ENCODE data around the gene EN1.

EN1 gene

DNA sequence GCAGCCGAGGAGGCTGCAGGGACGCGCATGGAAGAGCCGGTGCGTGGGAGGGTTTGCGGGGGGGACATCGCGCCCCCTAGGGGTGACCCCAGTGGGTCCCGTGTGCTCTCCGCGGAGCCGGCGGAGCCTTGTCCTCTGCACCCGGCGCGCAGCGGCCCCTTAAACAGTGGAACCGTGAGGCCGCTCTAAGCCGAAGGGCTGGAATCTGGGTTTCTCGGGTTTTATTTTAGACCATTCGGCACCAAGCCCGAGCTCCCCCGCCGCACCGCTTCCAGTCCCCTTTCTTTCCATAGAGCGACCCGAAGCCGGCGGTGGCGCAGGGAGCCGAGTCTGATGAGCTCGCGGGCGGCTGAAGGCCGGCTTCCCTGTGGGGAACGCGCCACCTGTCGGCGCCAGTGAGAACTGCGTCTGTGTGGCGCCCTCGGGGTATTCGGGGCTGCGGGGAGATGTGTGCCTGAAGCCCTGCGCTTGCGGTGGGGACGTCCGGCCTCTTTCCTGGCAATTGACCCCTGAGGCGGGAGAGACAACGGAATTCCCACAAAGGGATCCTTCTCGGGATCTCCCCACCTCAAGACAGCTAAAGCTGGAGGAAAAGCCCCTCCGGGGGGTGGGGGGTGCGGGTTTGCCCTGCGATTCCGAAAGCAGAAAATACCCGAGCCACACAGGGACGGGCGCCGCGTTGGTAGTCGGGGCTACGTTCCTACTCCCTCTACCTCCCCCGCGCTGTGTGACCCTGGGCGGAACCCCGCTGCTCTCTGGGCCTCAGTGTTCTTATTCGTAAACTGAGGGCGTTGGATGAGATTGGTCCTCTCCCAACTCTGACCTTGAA, 8.2 kb upstream of the EN1 start:
- peak; percentile 57 for DNase-seq (ENCODE audit: low read depth)

DNA sequence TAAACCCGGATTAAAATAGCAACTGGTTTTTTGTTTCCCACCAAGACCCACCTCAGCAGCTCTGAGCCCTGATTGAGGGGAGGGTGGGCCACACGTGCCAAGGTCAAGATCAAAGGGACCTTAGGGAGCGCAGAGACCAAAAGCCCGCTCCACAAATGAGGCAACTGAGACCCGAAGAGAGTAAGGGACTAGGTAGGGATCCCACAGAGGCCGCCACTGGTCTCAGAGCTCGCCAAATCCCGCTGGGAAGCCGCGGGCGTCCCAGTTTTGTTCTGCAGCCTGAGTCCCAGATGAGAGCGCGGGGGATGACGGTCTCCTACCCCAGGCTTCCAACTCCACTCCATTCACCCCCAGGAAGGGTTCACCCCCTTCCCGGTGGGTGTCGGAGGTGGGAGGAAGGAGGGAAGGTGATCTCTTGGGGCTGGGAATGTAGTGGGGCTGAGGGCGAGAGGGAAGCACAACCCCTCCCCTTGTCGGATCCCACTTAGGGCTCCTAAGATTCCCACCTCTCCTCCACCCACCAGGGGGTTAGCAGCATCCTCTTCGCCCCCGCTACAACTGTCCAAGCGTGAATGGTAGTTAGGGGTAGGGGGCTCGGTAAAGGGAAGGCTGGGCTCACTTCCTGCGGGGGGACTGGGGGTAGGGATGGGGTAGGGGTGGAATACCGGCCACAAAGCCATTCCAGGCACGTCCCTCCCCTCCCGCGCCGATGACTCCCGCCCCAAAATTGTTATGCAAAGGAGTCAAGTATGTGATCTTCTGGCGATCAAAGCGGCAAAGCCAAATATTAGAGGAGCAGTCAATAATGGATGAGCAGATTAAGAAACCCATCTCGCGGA, 7.3 kb upstream of the EN1 start:
- DNase-seq (ENCODE audit: low read depth): no peak

DNA sequence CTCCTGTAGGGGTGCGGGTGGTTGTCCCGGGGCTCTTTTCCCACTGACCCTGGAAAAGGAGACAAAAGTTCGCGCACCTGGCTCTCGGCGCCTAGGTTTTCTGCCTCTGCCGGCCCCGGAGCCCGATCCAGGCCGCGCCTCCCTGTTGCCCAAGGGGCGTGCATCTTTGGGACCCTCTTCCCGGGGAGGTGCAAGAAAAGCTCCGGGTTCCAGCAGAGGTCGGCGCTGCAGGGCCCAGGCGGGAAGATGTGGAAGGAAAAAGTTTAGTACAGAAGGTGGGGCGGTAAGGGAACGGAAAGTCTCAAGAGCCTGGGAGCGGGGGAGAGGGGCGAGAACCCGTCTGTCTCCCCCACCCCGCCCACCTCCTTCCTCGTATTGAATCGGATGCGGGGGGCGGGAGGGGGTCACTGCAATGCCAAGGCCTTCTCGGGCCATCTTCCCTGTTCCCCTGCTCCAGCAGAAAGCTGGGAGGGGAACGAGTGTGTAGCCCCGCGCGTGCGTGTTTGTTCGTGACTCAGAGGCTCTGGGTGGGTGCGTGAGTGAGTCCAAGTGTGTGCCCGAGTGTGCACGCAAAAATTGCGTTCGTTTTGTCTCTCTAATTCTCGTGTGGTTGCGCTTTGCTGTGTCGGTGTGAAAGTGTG, 6.3 kb upstream of the EN1 start:
- no peak for DNase-seq (ENCODE audit: low read depth)

DNA sequence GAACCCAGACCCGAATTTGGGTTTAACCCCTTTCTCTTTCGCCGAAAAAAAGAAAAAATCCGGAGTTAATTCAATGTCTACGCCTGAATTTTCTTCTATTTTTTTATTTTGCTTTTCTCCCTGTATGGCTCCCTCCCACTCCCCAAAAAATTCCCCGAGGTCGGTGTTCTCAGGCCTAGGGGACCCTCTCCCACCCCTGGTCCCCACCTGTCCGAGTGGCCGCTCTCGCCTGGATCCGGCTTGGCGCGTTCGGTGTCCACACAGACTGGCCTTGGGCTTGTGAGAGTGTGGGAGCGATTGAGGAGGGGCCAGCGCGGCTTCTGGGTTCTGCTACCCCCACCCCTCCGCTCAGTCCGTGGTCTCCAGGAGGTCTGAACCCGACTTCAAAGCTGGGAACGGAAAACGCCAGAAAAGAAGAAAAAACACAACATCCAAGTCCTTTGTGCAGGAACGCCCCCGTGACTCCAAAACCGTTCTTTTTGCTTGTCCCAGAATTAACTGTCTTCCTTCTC, 5.7 kb upstream of the EN1 start:
- DNase-seq (ENCODE audit: low read depth): no peak

DNA sequence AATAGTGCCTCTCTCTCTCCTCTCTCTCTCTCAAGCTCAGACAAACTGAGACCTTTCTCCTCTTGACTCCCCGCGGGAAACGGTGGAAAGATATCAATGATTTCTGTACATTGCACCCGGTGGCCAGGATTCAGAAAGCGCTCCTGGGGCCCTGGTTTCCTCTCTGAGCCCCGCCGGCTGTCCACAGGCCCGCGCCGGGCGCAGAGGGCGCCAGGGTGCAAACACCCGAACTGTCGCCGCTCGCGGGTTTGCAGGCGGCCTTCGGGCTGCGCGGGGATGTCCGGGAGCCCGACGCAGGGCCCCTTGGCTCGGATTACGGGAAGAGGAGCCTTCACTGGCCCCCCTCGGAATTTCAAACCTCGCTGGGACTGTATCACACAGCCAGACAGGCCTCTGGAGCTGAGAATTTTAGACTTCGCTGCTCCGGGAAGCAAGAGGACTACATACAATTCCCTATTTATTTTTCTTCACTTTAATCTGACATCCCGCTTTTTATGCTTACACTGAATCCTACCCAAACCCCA, 5.2 kb upstream of the EN1 start:
- DNase-seq (ENCODE audit: low read depth): no peak

DNA sequence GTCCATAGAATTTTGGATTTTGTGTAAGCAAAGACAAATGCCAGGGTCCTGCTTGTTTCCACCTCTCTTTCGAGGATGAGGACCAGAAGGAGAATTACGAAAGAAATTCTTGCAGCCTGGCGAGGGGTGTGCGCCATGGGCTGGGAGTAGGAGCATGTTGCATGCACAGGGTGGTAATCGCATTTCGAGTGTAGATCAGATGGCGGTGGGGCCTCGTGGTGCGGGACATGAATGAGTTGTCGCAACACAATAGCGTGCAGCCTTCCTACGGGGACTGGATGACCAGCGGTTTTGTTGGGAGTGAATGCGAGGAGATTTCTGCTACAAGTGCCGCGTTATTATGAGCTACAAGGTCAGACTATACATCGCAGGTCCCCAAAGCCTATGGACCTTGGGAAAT, 4.2 kb upstream of the EN1 start:
- DNase-seq (ENCODE audit: low read depth): no peak

DNA sequence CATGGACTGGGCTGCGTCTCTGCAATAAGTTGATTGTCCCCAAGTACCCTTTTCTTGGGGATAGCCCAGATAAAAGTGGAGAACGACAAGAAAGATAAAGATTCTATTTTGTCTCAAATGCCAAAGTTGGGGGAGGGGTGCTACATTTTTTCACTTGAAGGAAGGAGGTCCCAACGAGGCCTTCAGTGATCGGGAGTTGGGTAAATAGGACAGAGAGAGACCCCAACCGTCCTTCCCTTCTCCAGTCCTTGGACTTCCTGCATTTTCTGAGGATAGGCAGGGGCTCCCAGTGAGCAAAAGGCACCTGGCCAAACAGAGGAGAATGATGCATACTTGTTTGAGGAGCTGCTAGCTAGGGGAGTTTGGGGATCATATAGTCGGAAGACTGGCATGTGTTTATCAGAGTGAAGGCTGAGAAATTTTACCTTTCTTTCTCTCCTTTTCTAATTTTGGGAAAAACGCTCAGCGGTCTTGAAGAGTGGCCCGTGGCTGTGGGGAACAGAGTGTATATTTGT, 3.5 kb upstream of the EN1 start:
- DNase-seq (ENCODE audit: low read depth): no peak

DNA sequence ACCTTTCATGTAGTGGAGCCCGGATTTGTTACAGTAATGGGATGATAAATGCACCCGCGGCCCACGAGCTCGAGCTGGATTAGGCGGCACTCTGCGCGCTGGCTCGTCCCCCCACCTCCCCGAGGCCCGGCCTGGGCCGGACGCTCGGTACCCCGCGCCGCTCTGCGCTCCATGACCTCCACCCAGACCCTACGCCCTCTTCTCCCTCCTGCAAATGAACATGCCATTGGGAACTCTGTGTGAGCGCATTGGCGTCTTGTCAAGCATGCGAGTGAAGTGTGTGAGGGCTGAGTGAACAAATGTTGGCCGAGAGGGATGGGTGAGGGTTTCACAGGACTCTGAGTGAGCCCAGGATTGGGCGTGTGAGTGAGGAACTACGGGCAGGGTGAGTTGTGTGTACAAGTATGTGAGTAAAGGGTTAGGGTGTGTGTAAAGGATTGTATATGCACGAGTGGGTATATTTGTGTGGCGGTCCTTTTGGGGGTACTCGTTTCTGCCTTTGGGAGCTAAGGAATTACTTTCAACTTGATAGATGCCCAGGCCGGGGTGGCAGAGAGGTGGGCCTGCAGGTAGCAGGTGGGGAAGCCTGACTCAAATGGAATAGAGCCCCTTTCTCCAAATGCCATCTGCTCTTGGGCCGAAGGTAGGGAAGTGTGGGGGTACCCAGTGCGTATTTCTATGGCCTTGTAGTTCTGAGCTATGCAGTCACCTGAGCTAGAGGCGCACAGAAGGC, 2.9 kb upstream of the EN1 start:
- no peak for DNase-seq (ENCODE audit: low read depth)

DNA sequence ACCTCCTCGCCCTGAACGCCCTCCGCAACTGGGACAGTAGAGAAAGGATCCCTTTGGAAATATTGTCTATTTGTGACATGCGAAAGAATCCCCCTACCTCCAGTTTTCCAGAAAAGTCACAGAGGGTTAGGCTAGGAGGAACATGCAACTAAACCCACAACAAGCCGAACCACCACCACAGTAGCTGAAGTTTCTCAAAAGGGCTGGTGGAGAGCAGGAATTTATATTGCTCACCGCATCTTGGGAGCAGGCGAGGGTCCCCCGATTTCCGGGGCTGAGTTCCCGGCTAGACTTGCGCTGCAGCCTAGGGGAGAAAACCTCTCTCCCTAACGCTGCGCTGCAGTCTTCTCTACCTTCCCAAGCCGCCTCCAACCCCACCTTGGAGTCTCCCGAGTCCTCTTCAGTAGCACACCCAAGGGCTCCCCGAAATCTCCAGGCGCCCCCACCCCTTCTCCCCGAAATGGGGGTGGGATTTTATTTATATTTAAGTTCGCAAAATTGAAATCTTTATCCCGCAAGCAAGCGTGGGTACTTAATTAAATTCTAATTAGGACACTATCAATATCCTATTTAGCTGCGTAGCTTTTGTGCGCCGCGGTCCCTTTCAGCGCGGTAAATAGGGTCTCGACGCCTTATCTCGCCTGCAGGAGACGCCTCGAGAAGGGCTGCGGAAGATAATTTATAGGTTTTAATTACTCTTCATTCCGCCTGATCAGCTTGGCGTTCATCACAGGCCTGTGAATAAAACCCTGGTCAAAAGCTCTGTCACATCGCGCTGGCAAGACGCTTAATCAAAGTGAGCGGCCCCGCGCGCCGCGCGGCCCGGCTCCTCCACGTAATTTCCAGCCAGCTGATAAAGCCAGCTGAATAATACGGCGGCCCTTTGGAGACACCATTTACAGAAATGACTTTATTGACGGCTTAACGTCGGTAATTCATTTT, 2.0 kb upstream of the EN1 start:
- DNase-seq (ENCODE audit: low read depth): no peak

DNA sequence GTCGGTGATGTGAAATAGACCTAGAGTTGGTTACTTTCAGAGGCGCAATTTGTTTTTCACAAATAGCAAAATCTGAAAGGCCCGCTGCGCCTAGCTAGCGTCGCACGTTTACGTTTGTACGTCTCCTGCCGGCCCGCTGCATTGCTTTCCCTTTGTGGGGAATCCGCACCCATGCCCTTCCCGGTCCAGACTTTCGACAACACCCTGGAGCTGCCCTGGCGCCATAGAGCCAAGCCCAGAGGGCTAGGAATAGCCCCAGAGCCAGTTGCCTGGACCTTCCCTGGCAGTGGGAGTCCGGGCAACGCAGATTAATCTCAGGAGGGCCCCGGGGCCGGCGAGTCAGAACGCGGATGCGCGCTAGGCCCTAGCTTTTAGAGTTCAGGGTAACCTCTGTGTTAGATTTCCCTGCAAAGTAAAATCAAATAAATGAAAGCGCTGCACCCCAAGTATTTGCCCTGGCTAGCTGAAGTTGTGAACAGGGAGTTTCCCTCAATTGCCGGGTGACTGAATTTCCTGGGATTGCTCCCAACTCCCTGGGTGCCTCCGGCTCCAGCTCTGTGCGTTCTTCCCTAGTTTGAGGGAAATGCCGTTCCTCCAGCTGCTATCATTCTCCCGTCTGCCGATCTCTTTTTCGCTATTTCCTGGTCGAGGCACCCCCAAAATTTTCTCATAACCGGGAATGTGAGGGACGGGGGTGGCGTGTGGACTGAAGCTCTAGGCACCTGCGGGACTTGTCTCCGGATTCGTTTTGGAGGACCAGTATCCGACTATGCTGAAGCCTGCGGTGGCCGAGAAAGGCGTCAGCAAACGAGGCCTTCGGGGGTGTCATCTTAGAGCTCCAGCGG, 1.2 kb upstream of the EN1 start:
- DNase-seq (ENCODE audit: low read depth): no peak

DNA sequence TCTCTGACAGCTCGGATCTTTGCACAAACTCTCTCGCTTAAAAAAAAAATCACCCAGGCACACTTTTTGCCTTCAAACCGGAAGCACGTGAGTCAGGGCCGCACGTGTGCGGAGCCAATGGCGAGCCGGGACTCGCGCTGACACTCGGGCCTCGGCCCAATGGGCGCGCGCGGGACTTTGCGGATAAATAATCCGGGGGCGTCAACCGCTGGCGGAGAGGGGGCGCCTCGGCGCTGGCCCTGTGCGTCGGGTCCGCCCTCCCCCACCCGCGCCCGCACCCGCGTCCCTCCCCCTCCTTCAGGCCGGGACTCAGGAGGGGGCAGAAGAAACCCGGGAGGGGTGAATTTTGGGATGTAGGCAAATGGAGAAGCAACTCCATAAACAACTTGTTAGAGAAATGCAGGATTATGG, 319 bp upstream of the EN1 start:
- peak; percentile 77 for DNase-seq (ENCODE audit: low read depth)

DNA sequence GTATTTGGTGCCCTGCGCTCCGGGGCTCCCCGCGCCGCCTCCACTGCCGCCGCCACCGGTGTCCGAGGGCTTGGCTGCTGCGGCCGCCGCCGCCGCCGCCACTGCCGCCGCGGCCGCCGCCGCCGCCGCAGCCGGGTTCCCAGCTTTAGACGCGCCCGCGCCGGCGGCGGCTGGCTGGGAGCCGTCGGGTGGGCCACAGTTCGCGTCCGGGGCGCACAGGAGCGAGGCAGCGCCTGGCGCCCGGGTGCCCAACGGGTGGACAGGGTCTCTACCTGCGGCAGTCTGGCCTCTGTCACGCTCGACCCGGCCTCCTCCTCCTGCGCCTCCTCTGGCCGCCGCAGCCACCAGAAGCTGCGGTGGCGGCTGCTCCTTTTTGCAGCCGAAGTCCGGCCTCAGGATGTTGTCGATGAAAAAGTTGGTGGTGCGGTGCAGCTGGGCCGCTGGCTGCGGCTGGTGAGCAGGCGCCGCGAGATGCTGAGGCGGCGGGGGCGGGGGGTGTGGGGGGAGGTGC, 951 bp downstream of the EN1 start:
- no peak for DNase-seq (ENCODE audit: low read depth)

DNA sequence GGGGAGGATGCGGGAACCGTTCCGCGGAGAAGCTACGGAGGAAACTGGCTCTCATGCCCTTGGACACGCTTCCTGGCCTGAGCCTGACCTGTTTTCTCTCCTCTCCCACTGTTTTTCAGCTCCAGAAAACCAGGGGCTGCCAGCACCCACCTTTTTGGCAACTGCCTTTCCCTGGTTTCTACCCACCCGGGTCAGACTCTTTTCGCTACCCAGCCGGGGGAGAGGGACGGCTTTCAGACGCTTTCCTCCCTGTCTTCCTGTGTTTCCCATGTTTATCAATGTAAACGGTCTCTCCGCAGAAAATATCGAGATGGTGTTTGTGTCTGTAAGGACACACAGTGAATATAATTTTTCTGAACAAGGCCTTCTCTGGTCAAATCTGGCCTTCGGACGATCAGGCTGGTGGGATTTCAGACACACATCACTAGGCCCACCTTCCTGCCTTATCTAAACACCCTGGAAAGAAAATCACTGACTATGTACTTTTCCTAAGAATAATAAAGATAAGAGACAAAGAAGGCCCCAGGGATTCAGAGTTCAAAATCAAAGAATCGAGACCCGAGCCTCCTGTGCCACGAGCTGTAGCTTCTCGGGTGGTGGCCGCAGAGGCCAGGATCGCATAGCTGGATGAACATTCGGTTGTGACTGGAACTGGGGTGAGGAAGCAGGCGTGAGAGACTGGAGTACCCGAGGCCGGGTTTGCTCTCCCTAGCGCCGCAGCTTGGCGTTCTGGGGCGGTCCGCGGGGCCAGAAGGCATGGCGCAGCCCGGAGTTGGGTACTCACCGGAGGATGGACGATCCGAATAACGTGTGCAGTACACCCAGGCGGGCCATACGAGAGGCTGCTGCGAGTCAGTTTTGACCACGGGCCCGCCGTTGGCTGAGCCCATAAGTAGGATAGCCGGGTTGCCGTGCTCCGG, 1.7 kb downstream of the EN1 start:
- DNase-seq (ENCODE audit: low read depth): no peak

DNA sequence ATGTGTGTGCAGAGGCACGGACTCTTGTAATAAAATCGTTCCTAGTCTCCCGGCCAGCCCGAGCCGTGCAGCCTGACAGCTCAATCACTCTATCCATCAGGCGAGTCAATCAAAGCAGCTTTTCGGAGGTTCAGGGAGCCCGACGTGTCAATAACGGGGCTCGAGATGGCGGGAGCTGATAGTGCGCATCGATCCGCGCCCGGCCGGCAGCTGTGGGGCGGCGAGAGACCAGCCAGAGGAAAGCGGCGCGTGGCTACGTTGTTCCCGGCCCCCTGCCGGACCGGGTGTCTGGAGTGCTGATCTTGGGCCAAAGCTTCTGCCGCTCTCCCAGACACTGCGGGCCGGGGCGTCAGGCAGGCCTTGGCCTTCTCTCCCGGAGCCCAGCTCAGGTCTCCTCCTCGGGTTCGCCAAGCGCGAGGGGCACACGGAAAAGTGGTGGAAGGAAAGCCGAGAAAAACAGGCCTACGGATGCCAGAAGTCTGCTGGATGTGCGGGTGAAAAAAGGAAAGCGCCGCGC, 2.4 kb downstream of the EN1 start:
- DNase-seq (ENCODE audit: low read depth): no peak

DNA sequence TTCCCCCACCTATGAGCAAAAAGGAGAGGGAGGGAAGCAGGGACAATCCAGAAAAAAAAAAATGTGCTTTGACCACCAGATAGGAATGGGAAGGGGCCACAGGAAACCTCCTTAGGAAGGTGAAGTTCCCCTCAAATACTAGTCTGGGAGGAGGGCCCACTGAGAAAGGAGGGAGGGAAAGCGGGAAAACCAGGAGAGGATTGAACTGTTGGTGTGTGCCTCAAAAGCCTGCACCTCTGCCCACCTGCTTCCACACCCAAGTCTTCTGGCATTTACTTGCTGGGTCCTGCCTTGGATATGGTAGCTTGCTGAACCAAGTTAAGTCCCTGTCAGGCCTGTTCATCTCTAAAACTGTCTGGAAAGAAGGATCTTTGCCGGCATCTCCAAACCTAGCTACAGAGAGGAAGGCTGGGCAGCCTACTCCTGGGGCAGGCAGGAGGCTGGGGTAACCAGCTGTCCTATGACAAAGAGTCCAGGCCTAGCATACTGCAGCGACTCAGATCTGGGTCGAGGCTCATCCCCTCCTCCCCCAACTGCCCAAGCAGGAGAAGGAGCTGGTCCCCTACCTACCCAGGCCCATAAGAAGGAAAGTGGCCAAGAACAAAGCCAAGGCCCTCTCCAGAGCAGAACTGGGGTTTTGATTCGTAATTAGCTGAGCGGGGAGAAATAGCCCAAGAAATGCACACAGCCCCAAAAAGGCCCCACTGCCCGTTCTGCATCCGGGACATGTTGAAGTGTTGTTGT, 3.0 kb downstream of the EN1 start:
- no peak for DNase-seq (ENCODE audit: low read depth)

DNA sequence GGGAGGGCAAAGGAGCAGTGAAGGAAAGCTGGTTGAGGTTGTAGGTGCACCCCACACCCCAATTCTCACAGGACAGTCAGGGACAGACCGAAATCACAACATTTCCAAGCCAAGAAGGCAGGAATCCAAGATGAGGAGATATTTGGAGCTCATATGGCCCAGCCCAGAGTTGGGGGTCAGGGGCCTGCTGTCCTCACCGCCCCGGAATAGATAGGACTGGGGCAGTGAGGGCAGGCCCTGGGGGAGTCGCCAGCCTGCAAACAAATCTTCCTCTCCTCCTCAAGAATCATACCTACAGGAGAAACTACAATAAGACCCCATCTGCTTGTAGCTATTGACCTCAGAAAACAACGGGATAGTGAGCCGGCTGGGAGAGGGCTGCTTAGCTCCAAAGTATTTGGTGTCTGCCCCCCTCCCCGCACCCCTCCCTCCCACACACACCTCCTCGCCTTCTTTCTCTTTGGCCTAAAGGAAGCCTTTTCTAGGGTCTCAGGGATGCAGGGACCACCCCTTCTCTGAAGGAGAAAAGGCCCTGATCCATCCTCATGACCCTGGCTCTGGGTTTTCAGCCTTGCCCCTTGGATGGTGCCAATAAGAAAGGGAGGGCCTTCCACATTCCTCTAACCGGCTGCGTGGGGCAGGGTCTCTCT, 3.8 kb downstream of the EN1 start:
- no peak for DNase-seq (ENCODE audit: low read depth)

Data from fibroblast of the conjunctiva (primary cell).